ENCODE measurements around the gene NFKBIA.

DNA sequence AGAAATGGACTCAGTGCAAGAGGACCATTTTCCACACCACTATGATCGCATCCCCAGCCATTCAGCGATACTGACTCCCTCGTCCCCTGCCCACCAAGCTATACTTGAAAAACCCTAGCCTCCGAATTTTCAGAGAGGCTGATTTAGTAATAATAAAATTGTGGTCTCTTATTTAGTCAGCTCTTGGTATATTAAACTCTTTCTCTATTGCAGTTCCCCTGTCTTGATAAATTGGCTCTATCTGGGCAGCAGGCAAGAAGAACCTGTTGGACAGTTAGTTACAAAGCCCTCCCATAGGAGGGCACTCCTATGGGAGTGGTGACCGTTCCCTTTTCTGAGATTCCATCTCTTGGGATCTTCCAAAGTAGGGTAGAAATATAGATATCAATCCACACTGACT, 33.6 kb downstream of the NFKBIA start:
- TF ChIP-seq, protein P1, sequence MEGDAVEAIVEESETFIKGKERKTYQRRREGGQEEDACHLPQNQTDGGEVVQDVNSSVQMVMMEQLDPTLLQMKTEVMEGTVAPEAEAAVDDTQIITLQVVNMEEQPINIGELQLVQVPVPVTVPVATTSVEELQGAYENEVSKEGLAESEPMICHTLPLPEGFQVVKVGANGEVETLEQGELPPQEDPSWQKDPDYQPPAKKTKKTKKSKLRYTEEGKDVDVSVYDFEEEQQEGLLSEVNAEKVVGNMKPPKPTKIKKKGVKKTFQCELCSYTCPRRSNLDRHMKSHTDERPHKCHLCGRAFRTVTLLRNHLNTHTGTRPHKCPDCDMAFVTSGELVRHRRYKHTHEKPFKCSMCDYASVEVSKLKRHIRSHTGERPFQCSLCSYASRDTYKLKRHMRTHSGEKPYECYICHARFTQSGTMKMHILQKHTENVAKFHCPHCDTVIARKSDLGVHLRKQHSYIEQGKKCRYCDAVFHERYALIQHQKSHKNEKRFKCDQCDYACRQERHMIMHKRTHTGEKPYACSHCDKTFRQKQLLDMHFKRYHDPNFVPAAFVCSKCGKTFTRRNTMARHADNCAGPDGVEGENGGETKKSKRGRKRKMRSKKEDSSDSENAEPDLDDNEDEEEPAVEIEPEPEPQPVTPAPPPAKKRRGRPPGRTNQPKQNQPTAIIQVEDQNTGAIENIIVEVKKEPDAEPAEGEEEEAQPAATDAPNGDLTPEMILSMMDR (IDR thresholded peaks at IDR 0.05; ENCODE audit: borderline replicate concordance, extremely low read depth, low read length, poor library complexity, severe bottlenecking), result no peak
- TF ChIP-seq EZH2 (IDR thresholded peaks at IDR 0.05; ENCODE audit: borderline replicate concordance, low read depth, low read length, severe bottlenecking), result no peak

Measured in DND-41 (cell line).